K562 (cell line): Measurements from ENCODE around the gene API5. TPM values are rescaled to one million over a fixed set of nuclear protein-coding genes. Genes with fewer than 3 reads are reported as not detected.

Experiments used
- ATAC-seq: fragments of 200-7000 bp; cut with Tn5 transposase; 3 replicates; pipeline ENCODE4 v1.9.1; 2020; ENCODE audit warnings: moderate library complexity
- BruUV-seq: library from RNA; stranded (reverse); fragments of 400-500 nt; replicated peaks from 2 replicates; lab custom pipeline; 2021; lab: Mats Ljungman, UMichigan
- CTCF ChIA-PET: fragments of 300-600 bp; formaldehyde crosslinking; extraction: SDS; loops from one replicate; lab custom pipeline; 2021; ENCODE audit warnings: low intra/inter-chr PET ratio; lab: Yijun Ruan, JAX
- POLR2A ChIA-PET: fragments of 300-600, 350-650 bp; sonication (Branson Sonifier 250); formaldehyde crosslinking; extraction: SDS; loops from one replicate; lab custom pipeline; 2021; ENCODE audit warnings: antibody characterized with exemption, inconsistent platforms; lab: Yijun Ruan, JAX
- DNase-seq, 4 experiments: peaks; one replicate each; pipeline versions ENCODE4 v3.0.0 to v3.0.0-alpha.2; 2011 to 2018; ENCODE audit warnings: low spot score in 3 of 4, mixed read lengths in 3 of 4; ENCODE audit errors: extremely low read depth in 1 of 4
- FAIRE-seq: peaks from 2 replicates; lab custom pipeline; 2011; peaks lifted over from hg19 to GRCh38; lab: Jason Lieb, UNC
- H2AFZ ChIP-seq: 2 replicates; pipeline ENCODE4 v1.6.0; 2011; ENCODE audit warnings: low read depth, low read length, control low read depth, inconsistent platforms
- H3K27ac ChIP-seq: fragments of 200-600 bp; 3 replicates; pipeline ENCODE4 v1.8.0; 2011; ENCODE audit warnings: low read depth, mild to moderate bottlenecking, control low read depth, inconsistent platforms, low read length, moderate library complexity, mixed read lengths; ENCODE audit errors: extremely low read depth
- H3K27me3 ChIP-seq, 2 experiments: fragments of 300-600 bp in 1 of 2; 2 replicates in 1 of 2; 3 replicates in 1 of 2; pipeline versions ENCODE4 v1.6.0 to v1.8.0; 2011; ENCODE audit warnings: inconsistent platforms in 2 of 2, low read length in 2 of 2, mild to moderate bottlenecking in 1 of 2, mixed read lengths in 1 of 2, moderate library complexity in 1 of 2; ENCODE audit not compliant: control insufficient read depth in 2 of 2, insufficient read depth in 2 of 2
- H3K36me3 ChIP-seq: fragments of 300-600 bp; 3 replicates; pipeline ENCODE4 v1.8.0; 2011; ENCODE audit warnings: mild to moderate bottlenecking, low read length, inconsistent platforms; ENCODE audit not compliant: control insufficient read depth, insufficient read depth
- H3K4me1 ChIP-seq, 2 experiments: fragments of 200-600 bp in 1 of 2; replicated peaks in 1 of 2; 2 replicates in 1 of 2; 3 replicates in 1 of 2; pipeline versions ENCODE4 v1.5.1 to v1.8.0; 2011; ENCODE audit warnings: inconsistent platforms in 2 of 2, low read length in 2 of 2, mild to moderate bottlenecking in 1 of 2, mixed read lengths in 1 of 2, moderate library complexity in 1 of 2; ENCODE audit not compliant: control insufficient read depth in 2 of 2, insufficient read depth in 2 of 2
- H3K4me2 ChIP-seq: 2 replicates; pipeline ENCODE4 v1.6.1; 2011; ENCODE audit warnings: low read length, control low read depth, inconsistent platforms, mixed read lengths; ENCODE audit not compliant: insufficient read depth
- H3K4me3 ChIP-seq: fragments of 200-600 bp; sonication (generic), shearing (Covaris generic); 2 replicates; pipeline ENCODE4 v1.5.1; 2016; ENCODE audit warnings: control low read depth, inconsistent platforms
- H3K79me2 ChIP-seq: fragments of 200-600 bp; 3 replicates; pipeline ENCODE4 v1.8.0; 2011; ENCODE audit warnings: low read length, inconsistent platforms; ENCODE audit not compliant: control insufficient read depth, insufficient read depth
- H3K9ac ChIP-seq, 2 experiments: 2 replicates each; pipeline versions ENCODE4 v1.6.0 to v1.6.1; 2011; ENCODE audit warnings: low read depth in 2 of 2, low read length in 2 of 2, control low read depth in 1 of 2, inconsistent platforms in 1 of 2, mild to moderate bottlenecking in 1 of 2, mixed read lengths in 1 of 2; ENCODE audit not compliant: insufficient read depth in 1 of 2
- H3K9me1 ChIP-seq: one replicate; pipeline ENCODE4 v1.6.0; 2011; ENCODE audit warnings: inconsistent platforms, mild to moderate bottlenecking, low read length, moderate library complexity; ENCODE audit not compliant: control insufficient read depth, insufficient read depth
- H3K9me3 ChIP-seq: replicated peaks from 2 replicates; pipeline ENCODE4 v1.5.1; 2011; ENCODE audit warnings: low read depth, low read length, inconsistent platforms; ENCODE audit not compliant: control insufficient read depth, insufficient read depth
- H4K20me1 ChIP-seq: replicated peaks from 2 replicates; pipeline ENCODE4 v1.6.1; 2011; ENCODE audit warnings: low read length, inconsistent platforms, mixed read lengths; ENCODE audit not compliant: control insufficient read depth, insufficient read depth
- CEBPB ChIP-seq: fragments of 450-650 bp; IDR thresholded peaks from 2 replicates; pipeline ENCODE4 v1.6.1; 2016; ENCODE audit warnings: missing genetic modification characterization, missing compliant biosample characterization
- ZHX1 ChIP-seq: fragments of 150-350 bp; conservative IDR thresholded peaks from 2 replicates; pipeline ENCODE4 v1.6.1; 2014; ENCODE audit warnings: low read length
- WGBS: fragments of 100-300 bp; shearing (Covaris generic); methylation state at CpG from one replicate; pipeline ENCODE4 v1.1.6; 2016; ENCODE audit warnings: low coverage, mixed read lengths; ENCODE audit not compliant: insufficient coverage; ENCODE audit errors: missing lambda C conversion rate; 5-methylcytosine and 5-hydroxymethylcytosine counted together
- in situ Hi-C: fragments of 300-500 bp; cut with MboI; formaldehyde crosslinking; loops from 4 replicates; pipeline ENCODE4 v1.15.0; 2018; ENCODE audit warnings: inconsistent platforms, mixed read lengths
- intact Hi-C: fragments of 100-400 bp; cut with micrococcal nuclease; formaldehyde crosslinking; loops from 2 replicates; pipeline ENCODE4 v1.14.2; 2022
- polyA plus RNA-seq, 8 experiments: library from polyadenylated mRNA; depleted of rRNA in 4 of 8; stranded (reverse) in 5 of 8; unstranded in 3 of 8; fragments of >200 nt; fragmentation: Nextera tagmentation in 2 of 8; fragmentation: Illumina TruSeq in 1 of 8; extraction: Ambion mirVana in 2 of 8; extraction: Trizol in 1 of 8; gene quantifications; 2 replicates each; pipeline versions ENCODE4 v1.2.1 to v1.2.3, GENCODE V29; 2011 to 2014; ENCODE audit warnings: inconsistent platforms in 1 of 8, missing spikeins in 1 of 8
- total RNA-seq, 7 experiments: library from RNA; depleted of rRNA in 6 of 7; stranded (reverse); fragments of >200 nt in 6 of 7; fragmentation: Illumina TruSeq in 2 of 7; extraction: Trizol in 2 of 7; gene quantifications; 2 replicates each; pipeline versions ENCODE4 v1.2.1 to v1.2.3, GENCODE V29; 2011 to 2021; ENCODE audit warnings: low replicate concordance in 1 of 7

The API5 gene
- total and polyA plus RNA-seq, 9 of the 15 experiments (the other 6 are each of a cell fraction or from before 2014, with no cell fraction given): 59.8 to 146 (median 123) TPM

GRCh38 chr11:43376594-43376993, 64.8 kb downstream of the API5 start:
- ChIA-PET CTCF (no interaction called here), POLR2A (interaction anchor here (0.6 to 1.6 kb wide), 2 partner anchors 10 to 16 kb away, joined by 3 to 8 read pairs; no protein-coding TSS in a partner anchor)
- peak; percentile 51 for ATAC-seq
- no TSS peak for BruUV-seq
- peaks cover 5 to 11% of the 10 kb centered on the region in 2 experiments; a peak in 3 of 5 replicates for H3K4me1 ChIP-seq
- DNase-seq: no peak
- peaks cover 46% of the 10 kb centered on the region; the same call in 2 of the 3 replicates for H3K36me3 ChIP-seq
- H4K20me1 ChIP-seq: 0 out of 2 replicates have a peak, but pooled peaks cover 5% of the 10 kb centered on the region
- TF ChIP-seq CEBPB (tag): peak; percentile 29; the same call in 1 of the 2 replicates
- TF ChIP-seq ZHX1: no peak
- TF ChIP-seq, all 486 proteins: peak for 1
- intact Hi-C loops: no loop called here
- in situ Hi-C loops: no loop called here
- 47% methylated on average over 2 of the region's 2 CpGs for WGBS
- Histone ChIP-seq H3K9me3 (no peaks in the 10 kb centered on the region), H3K27me3 (no peaks in the 10 kb centered on the region), H3K79me2 (peaks cover 69% of the 10 kb centered on the region), H3K27ac (no peak overlapping the region), H3K4me2 (no peak overlapping the region), H3K9ac (no peak overlapping the region), H3K9me1 (no peaks in the 10 kb centered on the region), H2AFZ (no peak overlapping the region), H3K4me3 (no peak overlapping the region)
- FAIRE-seq: no peak
